BLaER1 (cell line): ENCODE results near the gene GATA1.
A peak's percentile ranks its signal among the peaks of the same experiment; 100 is the strongest.
"Not testable (repeated sequence)": the region's sequence is repeated elsewhere in the genome, so short reads cannot be mapped to it uniquely, and the experiment has no call there.

Experiments
- H3K27ac ChIP-seq: shearing (Covaris generic); formaldehyde crosslinking; 2 replicates; pipeline ENCODE4 v1.8.1; 2022
- H3K27me3 ChIP-seq: shearing (Covaris generic); formaldehyde crosslinking; 2 replicates; pipeline ENCODE4 v1.8.1; 2022
- H3K36me3 ChIP-seq: shearing (Covaris generic); formaldehyde crosslinking; 2 replicates; pipeline ENCODE4 v1.8.1; 2022
- H3K4me1 ChIP-seq: shearing (Covaris generic); formaldehyde crosslinking; 2 replicates; pipeline ENCODE4 v1.8.1; 2022
- H3K4me2 ChIP-seq: shearing (Covaris generic); formaldehyde crosslinking; 2 replicates; pipeline ENCODE4 v1.8.1; 2022
- H3K4me3 ChIP-seq: shearing (Covaris generic); formaldehyde crosslinking; 2 replicates; pipeline ENCODE4 v1.8.1; 2022
- H3K9ac ChIP-seq: shearing (Covaris generic); formaldehyde crosslinking; 2 replicates; pipeline ENCODE4 v1.8.1; 2022
- H3K9me3 ChIP-seq: shearing (Covaris generic); formaldehyde crosslinking; 2 replicates; pipeline ENCODE4 v1.8.1; 2022
- H4K20me1 ChIP-seq: shearing (Covaris generic); formaldehyde crosslinking; 2 replicates; pipeline ENCODE4 v1.8.1; 2022
- Cebpa-rat ChIP-seq: shearing (Covaris generic); IDR thresholded peaks from 2 replicates; pipeline ENCODE4 v1.8.1; 2022

Gene GATA1

DNA sequence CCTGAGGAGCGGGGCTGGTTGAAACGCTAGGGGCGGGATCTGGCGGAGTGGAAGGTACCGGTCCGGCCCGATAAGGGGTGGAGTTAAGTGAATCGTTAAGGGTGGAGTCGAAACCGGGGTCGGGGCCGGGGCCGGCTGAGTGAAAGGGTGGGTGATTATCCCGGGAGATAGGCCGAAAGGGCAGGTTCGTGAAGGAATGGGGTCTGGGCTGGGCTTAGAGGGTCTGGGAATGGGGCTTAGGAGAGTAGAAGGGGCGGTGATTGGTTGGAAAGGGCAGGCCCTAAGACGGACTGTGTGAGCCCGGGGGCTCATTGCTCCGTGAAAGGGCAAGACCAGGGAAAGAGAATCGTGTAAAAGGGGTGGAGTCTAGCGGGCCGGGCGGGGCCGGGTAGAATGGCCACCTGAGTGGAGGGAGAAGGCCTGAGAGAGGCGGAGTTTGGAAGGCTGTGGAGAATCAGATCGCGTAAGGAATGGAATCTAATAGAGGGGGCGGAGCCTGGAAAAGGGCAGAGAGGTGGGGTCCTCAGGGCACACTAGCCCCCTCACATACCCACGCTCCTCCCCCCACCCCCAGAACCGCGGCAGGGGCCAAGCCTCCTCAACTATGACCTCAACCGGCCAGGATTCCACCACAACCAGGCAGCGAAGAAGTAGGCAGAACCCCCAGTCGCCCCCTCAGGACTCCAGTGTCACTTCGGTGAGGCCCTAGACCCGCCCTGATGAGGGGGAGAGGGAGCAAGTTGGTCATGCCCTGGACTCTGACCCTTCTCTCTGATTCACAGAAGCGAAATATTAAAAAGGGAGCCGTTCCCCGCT is 15.9 kb downstream of the GATA1 start:
- H3K27ac ChIP-seq, result peak overlapping the region; percentile 86
- TF ChIP-seq Cebpa-rat, result no peak
- peak overlapping the region; percentile 82 for H3K9ac ChIP-seq
- H3K4me3 ChIP-seq, result peak overlapping the region; percentile 71
- peak overlapping the region; percentile 74 for H3K4me2 ChIP-seq
- H4K20me1 ChIP-seq, result 0 out of 2 replicates have a peak, but pooled peaks cover 10% of the 10 kb centered on the region
- peaks cover 20% of the 10 kb centered on the region for H3K36me3 ChIP-seq
- peaks cover 15% of the 10 kb centered on the region for H3K4me1 ChIP-seq
- peaks cover 7% of the 10 kb centered on the region; the same call in 1 of the 2 replicates for H3K9me3 ChIP-seq
- H3K27me3 ChIP-seq, result peaks cover 44% of the 10 kb centered on the region

DNA sequence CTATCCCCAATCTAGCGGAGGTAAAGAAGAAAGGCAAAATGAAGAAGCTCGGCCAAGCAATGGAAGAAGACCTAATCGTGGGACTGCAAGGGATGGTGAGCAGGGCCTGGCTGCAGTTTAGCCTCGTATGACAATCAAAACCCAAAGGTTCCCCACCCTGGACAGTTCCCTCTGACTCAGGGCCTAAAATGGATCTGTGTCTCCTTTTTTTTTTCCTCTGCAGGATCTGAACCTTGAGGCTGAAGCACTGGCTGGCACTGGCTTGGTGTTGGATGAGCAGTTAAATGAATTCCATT is 16.5 kb downstream of the GATA1 start:
- Histone ChIP-seq H3K9me3 (peaks cover 7% of the 10 kb centered on the region; the same call in 1 of the 2 replicates), H3K4me2 (peak overlapping the region; percentile 74), H3K4me3 (peak overlapping the region; percentile 71), H3K27ac (no peak overlapping the region; the same call in 1 of the 2 replicates), H4K20me1 (0 out of 2 replicates have a peak, but pooled peaks cover 10% of the 10 kb centered on the region), H3K27me3 (peaks cover 41% of the 10 kb centered on the region), H3K36me3 (peaks cover 20% of the 10 kb centered on the region), H3K9ac (peak overlapping the region; percentile 82), H3K4me1 (peaks cover 15% of the 10 kb centered on the region)
- TF ChIP-seq Cebpa-rat, result no peak

DNA sequence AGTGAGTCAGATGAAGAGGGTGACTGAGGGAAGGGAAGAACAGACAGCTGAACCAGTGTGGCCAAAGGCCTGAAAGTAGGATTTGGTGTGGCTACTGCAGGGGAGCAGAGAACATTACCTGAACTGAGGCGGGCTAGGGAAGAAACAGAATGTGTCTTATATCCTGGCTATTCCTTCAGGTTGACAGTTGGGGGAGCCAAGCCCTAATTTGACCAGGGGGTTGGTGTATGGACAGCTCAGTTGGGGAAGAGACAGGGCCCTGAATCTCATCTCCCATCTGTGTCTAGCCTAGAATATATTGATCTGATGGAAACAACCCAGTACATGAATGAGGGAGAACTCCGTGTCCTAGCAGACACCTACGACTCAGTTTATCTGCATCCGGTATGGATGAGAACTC is 19.7 kb downstream of the GATA1 start:
- Histone ChIP-seq H3K4me1 (peaks cover 8% of the 10 kb centered on the region; the same call in 1 of the 2 replicates), H3K9ac (no peak overlapping the region), H3K4me2 (no peak overlapping the region), H3K36me3 (peaks cover 20% of the 10 kb centered on the region), H3K27ac (no peak overlapping the region), H3K4me3 (no peak overlapping the region), H4K20me1 (0 out of 2 replicates have a peak, but pooled peaks cover 10% of the 10 kb centered on the region), H3K9me3 (peaks cover 7% of the 10 kb centered on the region; the same call in 1 of the 2 replicates), H3K27me3 (peaks cover 23% of the 10 kb centered on the region; the same call in 1 of the 2 replicates)
- no peak for TF ChIP-seq Cebpa-rat

DNA sequence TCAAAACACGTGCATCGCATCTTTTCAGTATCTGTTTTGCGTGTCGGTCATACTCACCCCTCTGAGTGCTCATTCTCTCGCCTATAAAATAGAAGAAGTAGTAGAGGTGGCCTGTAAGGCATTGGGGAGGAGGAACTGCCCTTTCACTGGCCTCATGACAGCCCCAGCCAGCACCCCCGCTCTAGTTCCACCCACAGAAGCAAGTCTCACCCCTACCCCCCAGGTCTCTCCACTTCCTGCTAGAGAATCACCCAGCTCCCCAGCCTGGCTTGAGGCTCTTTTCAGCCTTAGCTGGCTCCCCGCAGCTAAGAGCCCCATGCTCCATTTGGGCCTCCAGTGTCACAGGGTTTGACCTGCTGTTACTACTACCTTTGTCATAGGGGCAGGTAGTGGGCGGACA is 27.3 kb downstream of the GATA1 start:
- no peak for TF ChIP-seq Cebpa-rat
- H3K9me3 ChIP-seq, result no peaks in the 10 kb centered on the region
- H3K27ac ChIP-seq, result no peak overlapping the region
- 0 out of 2 replicates have a peak, but pooled peaks cover 6% of the 10 kb centered on the region for H4K20me1 ChIP-seq
- H3K4me3 ChIP-seq, result no peak overlapping the region
- H3K4me1 ChIP-seq, result no peaks in the 10 kb centered on the region
- no peak overlapping the region for H3K4me2 ChIP-seq
- H3K36me3 ChIP-seq, result peaks cover 40% of the 10 kb centered on the region
- peaks cover 31% of the 10 kb centered on the region for H3K27me3 ChIP-seq
- no peak overlapping the region for H3K9ac ChIP-seq

DNA sequence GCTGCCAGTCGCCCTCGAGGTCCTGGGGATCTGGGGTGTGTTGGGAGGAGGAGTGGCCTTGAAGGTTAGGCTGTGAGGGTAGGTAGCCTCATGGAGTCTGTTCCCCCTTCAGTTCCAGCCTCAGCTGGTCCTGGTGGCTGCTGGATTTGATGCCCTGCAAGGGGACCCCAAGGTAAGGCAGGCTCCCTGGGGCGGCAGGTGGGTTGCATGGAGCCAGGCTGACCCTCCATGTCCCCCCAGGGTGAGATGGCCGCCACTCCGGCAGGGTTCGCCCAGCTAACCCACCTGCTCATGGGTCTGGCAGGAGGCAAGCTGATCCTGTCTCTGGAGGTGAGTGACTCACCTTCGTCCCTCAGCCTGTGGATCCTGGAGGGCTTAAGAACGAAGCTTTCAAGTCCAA is 28.3 kb downstream of the GATA1 start:
- peaks cover 44% of the 10 kb centered on the region for H3K36me3 ChIP-seq
- no peaks in the 10 kb centered on the region for H3K4me1 ChIP-seq
- H3K27ac ChIP-seq, result no peak overlapping the region
- H3K9me3 ChIP-seq, result no peaks in the 10 kb centered on the region
- no peak overlapping the region for H3K4me3 ChIP-seq
- TF ChIP-seq Cebpa-rat, result no peak
- 0 out of 2 replicates have a peak, but pooled peaks cover 6% of the 10 kb centered on the region for H4K20me1 ChIP-seq
- H3K4me2 ChIP-seq, result no peak overlapping the region
- H3K9ac ChIP-seq, result no peak overlapping the region
- H3K27me3 ChIP-seq, result peaks cover 33% of the 10 kb centered on the region

DNA sequence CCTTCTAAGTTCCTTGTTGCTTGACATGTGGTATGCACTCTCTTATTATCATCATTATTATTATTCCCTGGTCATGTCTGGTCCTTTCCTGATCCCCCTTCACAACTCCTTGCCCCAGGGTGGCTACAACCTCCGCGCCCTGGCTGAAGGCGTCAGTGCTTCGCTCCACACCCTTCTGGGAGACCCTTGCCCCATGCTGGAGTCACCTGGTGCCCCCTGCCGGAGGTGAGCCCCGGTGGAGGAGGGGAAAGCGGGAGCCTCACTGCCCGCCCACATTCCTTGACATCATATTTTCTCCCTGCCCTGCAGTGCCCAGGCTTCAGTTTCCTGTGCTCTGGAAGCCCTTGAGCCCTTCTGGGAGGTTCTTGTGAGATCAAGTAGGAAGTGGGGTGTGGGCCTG is 28.9 kb downstream of the GATA1 start:
- H3K4me2 ChIP-seq, result no peak overlapping the region
- H3K9ac ChIP-seq, result no peak overlapping the region
- TF ChIP-seq Cebpa-rat, result no peak
- 0 out of 2 replicates have a peak, but pooled peaks cover 6% of the 10 kb centered on the region for H4K20me1 ChIP-seq
- peaks cover 39% of the 10 kb centered on the region for H3K27me3 ChIP-seq
- no peak overlapping the region for H3K4me3 ChIP-seq
- no peaks in the 10 kb centered on the region for H3K4me1 ChIP-seq
- H3K27ac ChIP-seq, result no peak overlapping the region
- peaks cover 50% of the 10 kb centered on the region for H3K36me3 ChIP-seq
- no peaks in the 10 kb centered on the region for H3K9me3 ChIP-seq

DNA sequence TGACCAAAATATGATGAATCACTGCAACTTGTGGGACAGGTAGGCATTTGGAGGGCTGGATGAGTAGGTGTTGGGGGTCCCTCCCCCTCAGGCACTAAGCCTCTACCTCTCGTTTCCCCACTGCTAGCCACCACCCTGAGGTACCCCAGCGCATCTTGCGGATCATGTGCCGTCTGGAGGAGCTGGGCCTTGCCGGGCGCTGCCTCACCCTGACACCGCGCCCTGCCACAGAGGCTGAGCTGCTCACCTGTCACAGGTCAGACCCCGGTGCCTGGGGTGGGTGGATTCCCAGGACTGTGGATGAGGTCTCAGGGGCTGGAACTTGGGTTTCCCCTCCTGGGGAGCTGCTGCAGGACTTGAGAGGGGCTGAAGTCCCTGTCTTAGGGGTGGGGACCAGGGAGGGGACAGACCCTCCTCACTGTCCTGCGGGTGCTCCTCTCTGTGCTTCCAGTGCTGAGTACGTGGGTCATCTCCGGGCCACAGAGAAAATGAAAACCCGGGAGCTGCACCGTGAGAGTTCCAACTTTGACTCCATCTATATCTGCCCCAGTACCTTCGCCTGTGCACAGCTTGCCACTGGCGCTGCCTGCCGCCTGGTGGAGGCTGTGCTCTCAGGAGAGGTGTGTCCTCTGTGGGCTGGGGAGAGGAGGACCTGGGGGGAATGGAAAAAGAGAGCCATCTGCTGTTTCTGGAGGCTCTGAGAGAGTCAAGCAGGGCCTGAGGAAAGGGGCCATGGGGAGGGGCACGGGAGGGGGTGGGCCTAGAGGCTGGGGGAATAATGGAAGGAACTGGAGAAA is 29.8 kb downstream of the GATA1 start:
- no peak overlapping the region for H3K9ac ChIP-seq
- H3K27me3 ChIP-seq, result peaks cover 46% of the 10 kb centered on the region
- H3K27ac ChIP-seq, result no peak overlapping the region
- H3K4me1 ChIP-seq, result no peaks in the 10 kb centered on the region
- H4K20me1 ChIP-seq, result 0 out of 2 replicates have a peak, but pooled peaks cover 5% of the 10 kb centered on the region
- H3K4me3 ChIP-seq, result no peak overlapping the region
- H3K36me3 ChIP-seq, result peaks cover 58% of the 10 kb centered on the region
- no peak for TF ChIP-seq Cebpa-rat
- H3K4me2 ChIP-seq, result no peak overlapping the region
- no peaks in the 10 kb centered on the region for H3K9me3 ChIP-seq

DNA sequence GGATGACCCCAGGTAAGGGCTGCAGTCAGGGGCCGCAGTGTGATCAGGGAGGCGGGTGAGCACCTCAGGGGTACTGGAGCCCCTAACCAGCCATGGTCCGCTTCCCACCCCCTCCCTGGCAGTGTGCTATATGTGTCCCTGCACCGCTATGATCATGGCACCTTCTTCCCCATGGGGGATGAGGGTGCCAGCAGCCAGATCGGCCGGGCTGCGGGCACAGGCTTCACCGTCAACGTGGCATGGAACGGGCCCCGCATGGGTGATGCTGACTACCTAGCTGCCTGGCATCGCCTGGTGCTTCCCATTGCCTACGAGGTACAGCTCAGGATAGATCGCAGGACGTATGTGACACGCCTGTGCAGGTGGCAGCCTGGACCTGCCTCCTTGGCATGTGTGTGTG is 31.7 kb downstream of the GATA1 start:
- TF ChIP-seq Cebpa-rat, result no peak
- H4K20me1 ChIP-seq, result no peaks in the 10 kb centered on the region
- H3K27ac ChIP-seq, result no peak overlapping the region
- peaks cover 45% of the 10 kb centered on the region for H3K27me3 ChIP-seq
- H3K4me1 ChIP-seq, result no peaks in the 10 kb centered on the region
- no peaks in the 10 kb centered on the region for H3K9me3 ChIP-seq
- peaks cover 73% of the 10 kb centered on the region for H3K36me3 ChIP-seq
- no peak overlapping the region for H3K9ac ChIP-seq
- H3K4me2 ChIP-seq, result no peak overlapping the region
- no peak overlapping the region for H3K4me3 ChIP-seq

DNA sequence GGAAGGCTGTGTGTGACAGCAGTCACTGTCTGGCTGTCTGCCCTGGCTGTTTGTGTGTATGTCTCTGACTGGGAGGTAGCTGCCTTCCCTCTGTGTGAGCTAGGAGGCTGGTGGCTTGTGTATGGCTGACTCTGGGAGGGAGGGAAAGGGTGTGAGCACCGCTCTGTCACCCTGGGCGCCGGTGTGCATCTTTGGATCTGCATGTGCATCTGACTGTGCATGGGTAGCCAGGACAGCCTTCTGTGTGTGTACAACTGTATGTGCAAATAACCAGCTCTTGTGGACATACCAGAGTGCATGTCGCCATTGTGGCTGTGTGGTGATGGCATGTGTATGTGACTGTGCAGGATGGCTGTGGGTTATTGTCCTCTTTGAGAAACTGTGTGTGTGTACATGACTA is 32.5 kb downstream of the GATA1 start:
- TF ChIP-seq Cebpa-rat, result no peak
- Histone ChIP-seq H3K4me2 (no peak overlapping the region), H3K27ac (no peak overlapping the region), H3K27me3 (peaks cover 39% of the 10 kb centered on the region), H3K9ac (no peak overlapping the region), H3K9me3 (no peaks in the 10 kb centered on the region), H4K20me1 (no peaks in the 10 kb centered on the region), H3K4me1 (no peaks in the 10 kb centered on the region), H3K4me3 (no peak overlapping the region), H3K36me3 (peaks cover 75% of the 10 kb centered on the region)

DNA sequence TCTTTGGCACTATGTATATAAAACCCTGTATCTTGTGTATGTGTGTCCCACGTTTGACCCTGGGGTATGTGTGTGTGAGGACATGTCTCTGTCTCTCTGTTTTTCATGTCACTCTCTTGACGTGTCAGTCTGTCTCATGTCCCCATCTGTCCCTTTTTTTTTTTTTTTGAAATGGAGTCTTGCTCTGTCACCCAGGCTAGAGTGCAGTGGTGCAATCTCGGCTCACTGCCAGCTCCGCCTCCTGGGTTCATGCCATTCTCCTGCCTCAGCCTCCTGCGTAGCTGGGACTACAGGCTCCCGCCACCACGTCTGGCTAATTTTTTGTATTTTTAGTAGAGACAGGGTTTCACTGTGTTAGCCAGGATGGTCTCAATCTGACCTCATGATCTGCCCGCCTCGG is 33.0 kb downstream of the GATA1 start:
- H3K9me3 ChIP-seq, H3K9ac ChIP-seq, H3K4me3 ChIP-seq, H4K20me1 ChIP-seq, H3K4me1 ChIP-seq, H3K27ac ChIP-seq, H3K4me2 ChIP-seq: not testable (repeated sequence)
- Histone ChIP-seq H3K27me3 (peaks cover 38% of the 10 kb centered on the region), H3K36me3 (peaks cover 77% of the 10 kb centered on the region)
